Epidermal melanocyte (primary cell): ENCODE results near the gene IPO9.

ENCODE experiments used
- DNase-seq: peaks from one replicate; pipeline ENCODE4 v3.0.0; 2011; ENCODE audit warnings: low spot score; ENCODE audit not compliant: insufficient read length

The IPO9 gene

DNA sequence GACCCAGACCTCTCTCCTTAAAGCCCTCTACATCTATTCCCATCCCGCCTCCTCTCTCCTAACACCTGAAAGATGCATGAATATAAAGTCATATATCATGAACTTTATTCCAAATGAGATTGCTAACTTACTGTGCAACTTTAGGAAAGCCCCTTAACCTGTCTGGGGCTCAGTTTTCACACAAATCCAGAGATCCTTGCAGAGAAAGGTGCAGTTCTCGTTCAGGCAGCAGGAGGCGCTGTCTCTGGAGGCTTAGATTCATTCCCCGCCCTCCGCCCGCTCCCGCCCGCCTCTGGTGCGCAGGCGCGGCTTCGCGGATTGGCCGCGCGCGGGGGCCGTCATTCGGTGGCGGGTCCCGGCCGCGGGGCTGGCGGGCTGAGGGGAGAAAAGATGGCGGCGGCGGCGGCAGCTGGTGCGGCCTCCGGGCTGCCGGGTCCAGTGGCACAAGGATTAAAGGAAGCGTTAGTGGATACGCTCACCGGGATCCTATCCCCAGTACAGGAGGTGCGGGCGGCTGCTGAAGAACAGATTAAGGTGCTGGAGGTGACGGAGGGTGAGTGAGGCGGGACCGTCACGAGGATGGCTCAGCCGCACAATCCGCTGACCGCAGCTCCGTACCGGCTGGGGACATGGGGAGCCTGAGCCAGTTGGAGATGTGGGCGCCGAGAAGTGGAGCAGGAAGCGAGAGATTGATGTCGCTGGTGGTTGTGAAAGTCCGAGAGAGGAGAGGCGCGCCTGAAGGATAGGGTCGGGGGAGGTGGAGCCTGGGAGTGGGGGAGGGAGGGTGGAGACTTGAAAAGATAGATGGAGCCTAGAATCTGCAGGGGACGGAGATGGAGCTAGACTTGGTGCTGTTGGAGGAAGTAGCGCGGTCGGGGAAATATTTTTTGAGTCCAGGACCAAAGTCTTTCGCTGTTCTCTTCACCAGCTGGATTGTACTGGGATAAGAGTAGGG lies at the start of gene IPO9:
TSS of gene IPO9 (plus strand) at position 338 of the 955 bp plus-strand sequence. CDS start at position 391, 53 bp downstream.
- DNase-seq = peak; percentile 94

DNA sequence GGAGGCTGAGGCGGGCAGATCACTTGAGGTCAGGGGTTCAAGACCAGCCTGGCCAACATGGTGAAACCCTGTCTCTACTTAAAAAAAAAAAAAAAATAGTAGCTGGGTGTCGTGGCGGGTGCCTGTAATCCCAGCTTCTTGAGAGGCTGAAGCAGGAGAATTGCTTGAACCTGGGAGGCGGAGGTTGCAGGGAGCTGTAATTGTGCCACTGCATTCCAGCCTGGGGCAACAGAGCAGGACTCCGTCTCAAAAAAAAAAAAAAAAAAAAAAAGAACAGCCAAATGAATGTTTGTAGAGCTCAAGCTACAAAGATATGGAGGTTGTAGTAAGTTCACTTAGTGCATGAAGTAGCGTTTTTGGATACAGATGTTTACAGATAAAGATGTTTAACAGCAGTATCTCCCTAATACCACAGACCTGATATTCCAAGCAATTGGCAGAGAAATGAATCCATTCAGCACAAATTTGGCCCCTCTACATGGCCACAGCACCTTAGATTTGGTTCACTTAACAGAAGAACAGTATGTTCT lies 49.5 kb upstream of the IPO9 start:
- no peak for DNase-seq

GRCh38 chr1:201780952-201781351 lies 48.0 kb upstream of the IPO9 start:
- DNase-seq = no peak

GRCh38 chr1:201781437-201781836 lies 47.5 kb upstream of the IPO9 start:
- no peak for DNase-seq

- DNase-seq = no peak
Measured at GRCh38 chr1:201782353-201782752, 46.6 kb upstream of the IPO9 start.

GRCh38 chr1:201783058-201783457 lies 45.9 kb upstream of the IPO9 start:
- no peak for DNase-seq

DNA sequence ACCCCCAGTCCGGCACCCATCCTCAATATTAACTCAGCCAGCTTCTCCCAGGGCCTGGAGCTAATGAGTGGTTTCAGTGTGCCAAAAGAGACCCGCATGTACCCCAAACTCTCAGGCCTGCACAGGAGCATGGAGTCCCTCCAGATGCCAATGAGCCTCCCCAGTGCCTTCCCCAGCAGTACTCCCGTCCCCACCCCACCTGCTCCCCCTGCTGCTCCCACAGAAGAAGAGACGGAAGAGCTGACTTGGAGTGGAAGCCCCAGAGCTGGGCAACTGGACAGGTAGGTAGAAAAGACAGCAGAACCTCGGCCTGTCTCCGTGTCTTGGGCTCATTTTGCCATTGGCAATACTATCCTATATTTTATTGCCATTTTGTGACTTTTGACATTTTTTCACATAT lies 45.4 kb upstream of the IPO9 start:
- no peak for DNase-seq

- DNase-seq = no peak
Measured at GRCh38 chr1:201785291-201785690, 43.7 kb upstream of the IPO9 start.

DNA sequence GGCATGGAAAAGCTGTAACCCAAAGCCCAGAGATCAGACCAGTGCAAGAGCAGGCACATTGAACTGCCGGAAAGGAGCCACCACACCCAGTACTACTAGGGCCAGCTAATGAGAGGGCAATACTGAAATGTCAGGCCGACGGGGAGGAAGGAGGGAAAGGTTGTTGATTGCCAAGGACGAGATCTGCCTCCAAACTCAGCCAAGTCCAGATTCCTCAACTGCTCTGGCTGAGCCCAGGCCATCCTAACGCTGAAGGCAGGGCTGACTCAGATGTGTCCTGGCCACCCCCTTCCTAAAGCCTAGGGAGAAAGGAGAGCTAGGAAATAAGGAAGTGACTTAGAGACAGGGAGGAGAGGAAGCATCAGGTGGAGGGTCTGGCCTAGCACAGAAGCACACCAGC lies 42.1 kb upstream of the IPO9 start:
- DNase-seq = no peak

DNA sequence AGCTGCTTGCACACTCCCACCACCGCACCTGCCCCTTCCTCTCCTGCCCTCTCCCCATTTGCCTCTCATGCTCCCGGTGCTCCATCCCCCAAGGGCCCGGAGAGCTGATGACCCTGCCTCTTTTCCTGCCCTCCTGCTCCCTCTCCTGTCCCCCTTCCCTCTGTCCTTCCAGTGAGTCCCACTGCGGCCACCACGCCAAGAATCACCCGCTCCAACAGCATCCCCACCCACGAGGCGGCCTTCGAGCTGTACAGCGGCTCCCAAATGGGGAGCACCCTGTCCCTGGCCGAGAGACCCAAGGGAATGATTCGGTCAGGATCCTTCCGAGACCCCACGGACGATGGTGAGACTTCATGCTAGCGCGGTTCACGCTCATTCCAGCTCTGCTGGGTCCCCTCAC lies 40.7 kb upstream of the IPO9 start:
- DNase-seq = no peak

GRCh38 chr1:201789245-201789644 lies 39.7 kb upstream of the IPO9 start:
- DNase-seq = no peak

DNA sequence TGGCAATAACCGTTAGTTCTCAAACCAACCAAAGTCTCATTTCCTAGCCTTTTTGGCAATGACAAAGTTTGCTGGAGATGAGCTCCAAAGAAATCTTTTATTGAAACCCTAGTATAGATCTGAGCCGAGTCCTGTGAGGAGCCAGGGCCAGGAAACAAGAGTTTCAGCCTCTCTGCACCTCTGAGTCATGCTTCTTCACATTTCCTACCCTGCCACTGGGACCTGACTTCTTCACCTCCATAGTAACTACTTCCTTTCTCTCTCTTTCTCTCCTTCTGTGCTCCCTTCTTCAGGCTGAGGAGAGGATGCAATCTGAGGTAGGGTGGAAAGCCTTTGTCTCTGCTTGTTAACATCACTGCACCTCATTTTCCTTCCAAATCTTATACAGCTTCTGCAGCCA lies 38.7 kb upstream of the IPO9 start:
- DNase-seq = no peak

DNA sequence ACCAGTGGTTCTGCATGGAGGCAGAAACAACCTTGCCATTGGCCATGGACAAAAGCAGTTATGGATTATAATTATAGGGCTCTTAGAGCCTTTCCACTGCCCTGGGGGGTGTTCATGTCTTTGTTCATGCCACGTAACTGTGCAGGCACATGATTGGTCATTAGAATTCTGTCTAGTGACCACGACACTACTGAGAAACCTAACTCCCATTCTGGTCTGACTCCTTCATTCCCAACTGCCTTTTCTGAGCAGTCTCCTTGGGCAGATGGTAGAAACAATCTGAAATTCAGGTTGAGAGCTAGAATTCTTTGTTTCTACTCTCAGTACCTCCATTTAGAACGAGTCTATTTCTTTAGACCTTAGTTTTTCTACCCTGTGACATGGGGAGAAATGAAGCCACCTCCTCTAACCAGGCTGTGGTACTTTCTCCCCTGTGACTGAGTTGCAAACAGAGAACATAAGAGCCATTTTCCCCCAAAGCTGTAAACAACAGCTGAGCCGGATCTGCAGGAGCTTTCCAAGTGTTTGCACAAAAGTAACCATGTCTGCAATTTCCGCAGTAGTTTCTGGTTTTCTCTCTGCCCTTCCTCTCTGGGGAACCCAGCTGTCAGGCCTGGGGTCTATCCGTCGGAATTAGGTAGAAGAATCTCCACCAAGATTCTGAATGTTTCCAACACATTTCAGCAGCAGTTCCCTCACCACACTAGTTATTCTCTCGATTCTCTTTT lies 37.7 kb upstream of the IPO9 start:
- DNase-seq = no peak

DNA sequence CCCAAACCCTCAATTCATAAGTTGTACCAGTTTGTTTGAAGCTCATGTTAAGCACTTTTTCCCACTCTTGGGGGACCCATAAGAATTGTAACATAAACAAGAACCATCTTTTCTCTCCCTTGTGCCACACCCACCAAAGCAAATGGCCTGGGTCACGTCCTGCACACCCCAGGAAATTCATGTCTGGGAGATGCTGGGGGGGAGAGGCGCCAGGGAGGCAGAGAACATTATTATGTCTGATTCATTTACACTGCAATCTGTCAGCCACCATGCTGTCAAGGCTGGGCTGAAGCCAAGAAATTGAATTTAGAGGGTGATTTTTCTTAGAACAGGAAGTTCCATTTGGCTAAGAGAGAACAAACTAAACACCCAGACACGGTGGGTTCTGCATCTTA lies 37.2 kb upstream of the IPO9 start:
- DNase-seq = no peak

GRCh38 chr1:201792534-201793305 lies 36.2 kb upstream of the IPO9 start:
- DNase-seq = peak; percentile 90

DNA sequence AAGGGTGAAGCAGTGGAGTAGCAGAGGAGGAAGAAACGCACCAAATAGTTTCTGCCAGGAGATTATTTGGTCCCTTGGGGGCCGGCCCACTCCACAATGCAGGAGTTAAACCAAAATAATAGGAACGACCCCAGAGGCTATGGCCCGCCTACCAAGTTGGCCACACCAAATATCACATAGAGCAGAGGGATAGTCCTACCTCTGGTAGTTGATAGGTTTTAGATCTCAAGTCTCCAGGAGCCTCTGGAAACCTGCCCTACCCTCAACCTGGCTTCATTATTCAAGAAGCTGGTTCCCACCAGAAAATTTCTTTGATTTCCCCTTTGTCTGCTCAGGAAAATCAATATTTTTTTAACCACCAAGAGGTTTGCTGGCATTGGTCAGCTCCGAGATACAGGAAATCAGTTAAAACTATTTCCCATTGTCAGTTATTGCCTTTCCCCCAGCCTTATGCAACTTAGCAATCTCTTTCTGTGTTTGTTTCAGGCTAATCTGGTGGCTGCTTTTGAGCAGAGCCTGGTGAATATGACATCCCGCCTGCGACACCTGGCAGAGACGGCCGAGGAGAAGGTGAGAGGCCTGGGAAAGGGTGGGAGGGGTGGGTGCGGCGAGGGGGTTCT lies 35.5 kb upstream of the IPO9 start:
- no peak for DNase-seq

DNA sequence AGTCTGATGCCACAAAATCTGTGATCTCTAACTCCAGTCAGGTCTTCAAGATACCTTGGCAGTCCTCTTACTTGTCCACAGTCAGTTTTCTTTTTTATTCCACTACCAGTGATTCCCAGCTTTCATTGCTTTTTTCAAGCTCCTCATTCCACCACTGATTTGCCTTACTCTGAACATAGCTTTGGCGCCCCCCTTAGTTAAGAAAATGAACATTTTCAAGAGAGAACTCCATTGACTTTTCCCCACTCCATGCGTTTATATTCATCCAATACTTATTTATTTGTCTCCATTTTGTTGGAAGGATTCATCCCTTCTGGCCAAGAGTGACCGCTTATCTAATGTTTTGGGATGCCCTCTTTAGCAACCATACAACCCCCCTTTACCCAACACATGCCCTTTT lies 33.9 kb upstream of the IPO9 start:
- DNase-seq = peak; percentile 37

DNA sequence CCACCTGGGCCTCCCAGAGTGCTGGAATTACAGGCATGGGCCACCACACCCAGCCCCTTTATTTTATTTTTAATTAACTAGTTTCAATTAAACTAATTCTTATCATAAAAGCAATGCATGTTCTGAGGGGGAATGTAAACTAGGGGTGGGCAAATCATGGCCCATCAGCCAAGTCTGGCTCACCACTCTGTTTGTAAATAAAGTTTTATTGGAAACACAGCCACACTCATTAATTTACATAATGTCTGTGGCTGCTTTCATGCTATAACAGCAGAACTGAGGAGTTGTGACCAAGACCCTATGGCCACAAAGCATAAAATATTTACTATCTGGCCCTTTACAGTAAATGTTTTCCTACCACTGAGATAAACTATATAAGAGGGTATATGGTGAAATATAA lies 28.7 kb upstream of the IPO9 start:
- DNase-seq = no peak

DNA sequence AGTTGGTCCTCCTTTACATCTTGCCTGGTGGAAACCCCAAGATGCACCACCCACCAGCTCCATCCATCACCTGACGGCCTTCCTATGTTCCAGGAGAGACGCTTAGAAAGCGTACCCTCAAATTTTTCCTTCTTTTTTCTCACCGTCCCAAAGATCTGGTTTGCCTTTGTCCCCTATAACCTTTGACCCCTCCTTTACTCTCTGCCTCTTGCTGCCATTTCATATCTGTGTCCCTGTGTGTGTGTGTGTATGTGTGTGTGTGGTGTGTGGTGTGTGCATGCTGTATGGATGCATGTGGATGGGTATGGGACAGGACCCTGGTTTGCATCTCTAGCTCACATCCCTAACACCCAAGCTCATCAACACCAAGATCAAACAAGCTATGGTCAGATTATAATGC lies 22.2 kb upstream of the IPO9 start:
- no peak for DNase-seq

DNA sequence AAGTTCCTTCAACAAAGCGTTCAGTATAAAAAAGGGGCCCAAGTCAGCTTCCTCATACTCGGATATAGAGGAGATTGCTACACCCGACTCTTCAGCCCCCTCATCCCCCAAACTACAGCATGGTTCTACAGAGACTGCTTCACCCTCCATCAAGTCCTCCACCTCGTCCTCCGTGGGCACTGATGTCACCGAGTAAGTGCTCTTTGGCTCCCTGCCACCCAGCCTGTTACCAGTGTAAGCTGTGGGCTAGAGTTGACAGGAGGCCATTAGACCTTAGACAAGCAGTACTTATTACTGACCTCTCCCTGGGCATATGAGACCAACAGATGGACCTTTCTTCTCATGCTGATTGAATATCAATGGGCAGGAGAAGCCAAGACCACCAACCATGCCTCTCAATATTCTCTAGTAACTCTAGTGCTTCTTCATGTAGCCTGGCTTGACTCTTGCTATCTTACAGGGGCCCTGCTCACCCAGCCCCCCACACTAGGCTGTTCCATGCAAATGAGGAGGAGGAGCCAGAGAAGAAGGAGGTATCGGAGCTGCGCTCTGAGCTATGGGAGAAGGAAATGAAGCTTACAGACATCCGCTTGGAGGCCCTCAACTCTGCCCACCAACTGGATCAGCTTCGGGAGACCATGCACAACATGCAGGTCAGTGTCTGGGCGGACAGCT lies 20.9 kb upstream of the IPO9 start:
- DNase-seq = no peak

- no peak for DNase-seq
Measured at GRCh38 chr1:201808633-201808990, 20.3 kb upstream of the IPO9 start.
